ENCODE measurements around the gene EML4. TPM values are rescaled to one million over a fixed set of nuclear protein-coding genes. Genes with fewer than 3 reads are reported as not detected.
"Not testable (repeated sequence)": the region's sequence is repeated elsewhere in the genome, so short reads cannot be mapped to it uniquely, and the experiment has no call there.

The EML4 gene
- polyA plus RNA-seq, 3 donors = 101 to 127 (median 123) TPM

GRCh38 chr2:42271246-42271645, 102.1 kb downstream of the EML4 start:
- DNase-seq (ENCODE audit: extremely low read depth in 1 of 11, low read depth in 9 of 11, low spot score in 4 of 11) = not testable (repeated sequence)

GRCh38 chr2:42274863-42275262, 105.7 kb downstream of the EML4 start:
- peak in 1 of 11 donors; percentile 14 for DNase-seq (ENCODE audit: extremely low read depth in 1 of 11, low read depth in 9 of 11, low spot score in 4 of 11)

- peak in 4 of 11 donors; percentile 12 to 39 (median 20) for DNase-seq (ENCODE audit: extremely low read depth in 1 of 11, low read depth in 9 of 11, low spot score in 4 of 11)
Observed at GRCh38 chr2:42281416-42282081, 112.4 kb downstream of the EML4 start.

- DNase-seq (ENCODE audit: extremely low read depth in 1 of 11, low read depth in 9 of 11, low spot score in 4 of 11) = no peak
Observed at GRCh38 chr2:42284019-42284418, 114.9 kb downstream of the EML4 start.

GRCh38 chr2:42286268-42286946, 117.3 kb downstream of the EML4 start:
- DNase-seq (ENCODE audit: extremely low read depth in 1 of 11, low read depth in 9 of 11, low spot score in 4 of 11) = no peak

- no peak for DNase-seq (ENCODE audit: extremely low read depth in 1 of 11, low read depth in 9 of 11, low spot score in 4 of 11)
Observed at GRCh38 chr2:42288811-42289210, 119.7 kb downstream of the EML4 start.

GRCh38 chr2:42289222-42289621, 120.1 kb downstream of the EML4 start:
- no peak for DNase-seq (ENCODE audit: extremely low read depth in 1 of 11, low read depth in 9 of 11, low spot score in 4 of 11)

GRCh38 chr2:42290005-42290404, 120.9 kb downstream of the EML4 start:
- no peak for DNase-seq (ENCODE audit: extremely low read depth in 1 of 11, low read depth in 9 of 11, low spot score in 4 of 11)

- no peak for DNase-seq (ENCODE audit: extremely low read depth in 1 of 11, low read depth in 9 of 11, low spot score in 4 of 11)
Observed at GRCh38 chr2:42293019-42293418, 123.9 kb downstream of the EML4 start.

- DNase-seq (ENCODE audit: extremely low read depth in 1 of 11, low read depth in 9 of 11, low spot score in 4 of 11) = no peak
Observed at GRCh38 chr2:42296226-42296625, 127.1 kb downstream of the EML4 start.

GRCh38 chr2:42297322-42297936, 128.3 kb downstream of the EML4 start:
- DNase-seq (ENCODE audit: extremely low read depth in 1 of 11, low read depth in 9 of 11, low spot score in 4 of 11) = no peak

- DNase-seq (ENCODE audit: extremely low read depth in 1 of 11, low read depth in 9 of 11, low spot score in 4 of 11) = no peak
Observed at GRCh38 chr2:42298132-42298531, 129.0 kb downstream of the EML4 start.

GRCh38 chr2:42298996-42299754, 130.0 kb downstream of the EML4 start:
- DNase-seq (ENCODE audit: extremely low read depth in 1 of 11, low read depth in 9 of 11, low spot score in 4 of 11) = no peak

GRCh38 chr2:42300527-42300926, 131.4 kb downstream of the EML4 start:
- DNase-seq (ENCODE audit: extremely low read depth in 1 of 11, low read depth in 9 of 11, low spot score in 4 of 11) = no peak

GRCh38 chr2:42303252-42303651, 134.1 kb downstream of the EML4 start:
- DNase-seq (ENCODE audit: extremely low read depth in 1 of 11, low read depth in 9 of 11, low spot score in 4 of 11) = no peak

GRCh38 chr2:42304059-42304713, 135.0 kb downstream of the EML4 start:
- DNase-seq (ENCODE audit: extremely low read depth in 1 of 11, low read depth in 9 of 11, low spot score in 4 of 11) = no peak

- no peak for DNase-seq (ENCODE audit: extremely low read depth in 1 of 11, low read depth in 9 of 11, low spot score in 4 of 11)
Observed at GRCh38 chr2:42307180-42307579, 138.0 kb downstream of the EML4 start.

GRCh38 chr2:42309366-42309765, 140.2 kb downstream of the EML4 start:
- DNase-seq (ENCODE audit: extremely low read depth in 1 of 11, low read depth in 9 of 11, low spot score in 4 of 11) = no peak

- DNase-seq (ENCODE audit: extremely low read depth in 1 of 11, low read depth in 9 of 11, low spot score in 4 of 11) = no peak
Observed at GRCh38 chr2:42310007-42310515, 140.9 kb downstream of the EML4 start.

Measured in renal cortex interstitium (tissue), 11 donors.